A549 (cell line): ENCODE results near the gene NEK4. TPM values are rescaled to one million over a fixed set of nuclear protein-coding genes. Genes with fewer than 3 reads are reported as not detected.

Source experiments
- ATAC-seq, 2 experiments: fragments of 200-7000 bp in 1 of 2; fragments of >200 bp in 1 of 2; cut with Nextera tagmentation in 1 of 2; cut with Tn5 transposase in 1 of 2; 3 replicates each; pipeline versions ENCODE4 v1.8.0 to v1.9.1; 2018 to 2020; ENCODE audit warnings: mild to moderate bottlenecking in 1 of 2, moderate library complexity in 1 of 2
- CTCF ChIA-PET: fragments of 300-600 bp; sonication (Branson Sonifier 250); formaldehyde crosslinking; extraction: SDS; loops from one replicate; lab custom pipeline; 2021; ENCODE audit warnings: antibody characterized with exemption, inconsistent platforms; lab: Yijun Ruan, JAX
- POLR2A ChIA-PET: fragments of 350-600 bp; formaldehyde crosslinking; extraction: SDS; loops from one replicate; lab custom pipeline; 2021; ENCODE audit warnings: antibody characterized with exemption, inconsistent platforms; lab: Yijun Ruan, JAX
- DNase-seq, 2 experiments: peaks; one replicate each; pipeline versions ENCODE4 v3.0.0 to v3.0.0-alpha.2; 2011 to 2016; ENCODE audit warnings: low read depth in 1 of 2, low spot score in 1 of 2
- FAIRE-seq: peaks from 2 replicates; lab custom pipeline; 2011; peaks lifted over from hg19 to GRCh38; lab: Jason Lieb, UNC
- H3K27ac ChIP-seq, 2 experiments: fragments of >200 bp; sonication (Bioruptor Twin); formaldehyde crosslinking; 3 replicates each; pipeline ENCODE4 v1.5.1; 2016 to 2017
- H3K4me1 ChIP-seq: fragments of >200 bp; sonication (Bioruptor Twin); formaldehyde crosslinking; 3 replicates; pipeline ENCODE4 v1.6.1; 2016
- H3K4me2 ChIP-seq: fragments of >200 bp; sonication (Bioruptor Twin); formaldehyde crosslinking; 3 replicates; pipeline ENCODE4 v1.6.1; 2016
- H3K4me3 ChIP-seq: fragments of >200 bp; sonication (Bioruptor Twin); formaldehyde crosslinking; 3 replicates; pipeline ENCODE4 v1.5.1; 2016
- H3K9me3 ChIP-seq: fragments of >200 bp; sonication (Bioruptor Twin); formaldehyde crosslinking; 3 replicates; pipeline ENCODE4 v1.6.1; 2016
- CBX2 ChIP-seq: fragments of 200-600 bp; sonication (generic); IDR thresholded peaks from 2 replicates; pipeline ENCODE4 v1.6.1; 2016; ENCODE audit warnings: low read depth, mild to moderate bottlenecking, borderline replicate concordance
- CHD2 ChIP-seq: fragments of 150-350 bp; IDR thresholded peaks from 2 replicates; pipeline ENCODE4 v1.6.1; 2014; ENCODE audit warnings: low read length; ENCODE audit not compliant: partially characterized antibody
- CTCF ChIP-seq: fragments of >200 bp; sonication (Bioruptor Twin); formaldehyde crosslinking; IDR thresholded peaks from 3 replicates; pipeline ENCODE4 v1.5.1; 2016
- EHMT2 ChIP-seq: fragments of 200-600 bp; sonication (generic); IDR thresholded peaks from 2 replicates; pipeline ENCODE4 v1.6.1; 2016; ENCODE audit warnings: antibody characterized with exemption, low read depth, mild to moderate bottlenecking, moderate library complexity
- ELK1 ChIP-seq: fragments of 150-350 bp; IDR thresholded peaks from 2 replicates; pipeline ENCODE4 v1.6.1; 2014; ENCODE audit warnings: low read depth, mild to moderate bottlenecking, low read length
- ESRRA ChIP-seq: fragments of 150-350 bp; IDR thresholded peaks from 2 replicates; pipeline ENCODE4 v1.6.1; 2014; ENCODE audit warnings: mild to moderate bottlenecking, low read length, borderline replicate concordance
- MAZ ChIP-seq: fragments of 150-350 bp; IDR thresholded peaks from 2 replicates; pipeline ENCODE4 v1.6.1; 2014; ENCODE audit warnings: antibody characterized with exemption, low read depth, low read length, borderline replicate concordance
- NR3C1 ChIP-seq: fragments of >200 bp; sonication (Bioruptor Twin); formaldehyde crosslinking; IDR thresholded peaks from 3 replicates; pipeline ENCODE4 v1.6.1; 2017
- REST ChIP-seq: fragments of 200-600 bp; sonication (generic); IDR thresholded peaks from 2 replicates; pipeline ENCODE4 v1.6.1; 2016; ENCODE audit warnings: antibody characterized with exemption, mild to moderate bottlenecking, moderate library complexity
- WGBS: methylation state at CpG from one replicate; pipeline ENCODE4 v1.1.6; 2017; ENCODE audit errors: missing lambda C conversion rate; 5-methylcytosine and 5-hydroxymethylcytosine counted together
- polyA plus RNA-seq, 4 experiments: library from polyadenylated mRNA; depleted of rRNA in 3 of 4; stranded (reverse); fragments of >200 nt; fragmentation: RNase III in 1 of 4; extraction: RNeasy Plus Mini Kit Qiagen cat#74134 plus additional on column Dnase treatment in 1 of 4; gene quantifications; 2 replicates in 3 of 4; 3 replicates in 1 of 4; pipeline ENCODE4 v1.2.3, GENCODE V29; 2011 to 2017

NEK4 gene
- polyA plus RNA-seq, 2 of the 4 experiments (the other 2 are of a cell fraction), result 12.1 to 19.4 TPM

- Histone ChIP-seq H3K4me1 (no peaks in the 10 kb centered on the region), H3K9me3 (no peaks in the 10 kb centered on the region), H3K4me3 (no peak overlapping the region), H3K27ac (no peak overlapping the region), H3K4me2 (no peak overlapping the region)
- FAIRE-seq, result no peak
- POLR2A ChIA-PET, result no interaction called here
- WGBS, result 81% methylated on average over 6 of the region's 6 CpGs
- TF ChIP-seq CBX2 (no peak), ELK1 (no peak), MAZ (no peak), REST (no peak), ESRRA (no peak), EHMT2 (no peak)
- TF ChIP-seq, all 56 proteins: peak for 0
- DNase-seq (no peak), ATAC-seq (no peak)
- CTCF ChIA-PET, result interaction anchor here (0.9 kb wide), 1 partner anchor 11 kb away, joined by 3 read pairs; no protein-coding TSS in a partner anchor
Measured at GRCh38 chr3:52789746-52790040, 19.0 kb upstream of the NEK4 start.

GRCh38 chr3:52788890-52789745 lies 18.4 kb upstream of the NEK4 start:
- 80% methylated on average over 12 of the region's 16 CpGs for WGBS
- no peak overlapping the region for H3K27ac ChIP-seq
- FAIRE-seq (no peak), ATAC-seq (no peak), DNase-seq (no peak)
- H3K4me3 ChIP-seq, result no peak overlapping the region
- ChIA-PET CTCF (interaction anchor here (0.9 kb wide), 1 partner anchor 10 kb away, joined by 3 read pairs; no protein-coding TSS in a partner anchor), POLR2A (no interaction called here)
- no peak for TF ChIP-seq NR3C1
- no peak overlapping the region for H3K4me2 ChIP-seq
- no peaks in the 10 kb centered on the region for H3K9me3 ChIP-seq
- H3K4me1 ChIP-seq, result no peaks in the 10 kb centered on the region

- 72% methylated on average over 15 of the region's 17 CpGs for WGBS
- Histone ChIP-seq H3K27ac (no peak overlapping the region), H3K4me1 (no peaks in the 10 kb centered on the region), H3K4me3 (no peak overlapping the region), H3K4me2 (no peak overlapping the region), H3K9me3 (no peaks in the 10 kb centered on the region)
- ATAC-seq (no peak), DNase-seq (no peak), FAIRE-seq (no peak)
- CTCF ChIA-PET, result interaction anchor here (0.8 to 1.8 kb wide), 3 partner anchors 9 to 28 kb away, joined by 3 to 4 read pairs (median 4); no protein-coding TSS in a partner anchor
- POLR2A ChIA-PET, result no interaction called here
- TF ChIP-seq CHD2 (no peak), CTCF (no peak)
Measured at GRCh38 chr3:52787672-52788625, 17.2 kb upstream of the NEK4 start.
